ENCODE measurements around the gene HTRA3.

DNA sequence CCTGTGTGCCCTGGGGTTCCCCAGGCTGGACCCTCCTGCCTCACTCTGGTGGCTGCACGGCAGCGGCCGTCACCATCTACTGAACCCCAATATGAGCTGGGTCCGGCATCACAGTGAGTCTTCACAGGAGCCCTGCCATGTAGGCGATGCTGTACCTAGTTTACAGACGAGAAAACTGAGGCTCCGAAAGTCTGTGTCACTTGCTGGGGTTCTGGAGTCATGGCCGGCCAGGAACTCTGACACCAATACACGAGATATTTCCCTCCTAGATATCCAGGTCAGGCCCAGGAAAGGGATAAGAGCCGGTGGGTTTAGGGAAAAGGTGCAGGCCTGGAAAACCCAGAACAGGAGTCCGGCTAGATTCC is 74.4 kb downstream of the HTRA3 start:
- TF ChIP-seq ARNTL (CRISPR knock-in tag; IDR thresholded peaks at IDR 0.05; ENCODE audit: borderline replicate concordance, low read depth), result no peak
- no peak for TF ChIP-seq TCF4 (CRISPR knock-in tag; IDR thresholded peaks at IDR 0.05; ENCODE audit: borderline replicate concordance)
- TF ChIP-seq, protein P1, sequence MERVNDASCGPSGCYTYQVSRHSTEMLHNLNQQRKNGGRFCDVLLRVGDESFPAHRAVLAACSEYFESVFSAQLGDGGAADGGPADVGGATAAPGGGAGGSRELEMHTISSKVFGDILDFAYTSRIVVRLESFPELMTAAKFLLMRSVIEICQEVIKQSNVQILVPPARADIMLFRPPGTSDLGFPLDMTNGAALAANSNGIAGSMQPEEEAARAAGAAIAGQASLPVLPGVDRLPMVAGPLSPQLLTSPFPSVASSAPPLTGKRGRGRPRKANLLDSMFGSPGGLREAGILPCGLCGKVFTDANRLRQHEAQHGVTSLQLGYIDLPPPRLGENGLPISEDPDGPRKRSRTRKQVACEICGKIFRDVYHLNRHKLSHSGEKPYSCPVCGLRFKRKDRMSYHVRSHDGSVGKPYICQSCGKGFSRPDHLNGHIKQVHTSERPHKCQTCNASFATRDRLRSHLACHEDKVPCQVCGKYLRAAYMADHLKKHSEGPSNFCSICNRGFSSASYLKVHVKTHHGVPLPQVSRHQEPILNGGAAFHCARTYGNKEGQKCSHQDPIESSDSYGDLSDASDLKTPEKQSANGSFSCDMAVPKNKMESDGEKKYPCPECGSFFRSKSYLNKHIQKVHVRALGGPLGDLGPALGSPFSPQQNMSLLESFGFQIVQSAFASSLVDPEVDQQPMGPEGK (CRISPR knock-in tag; IDR thresholded peaks at IDR 0.05; ENCODE audit: borderline replicate concordance), result no peak
- no peak for TF ChIP-seq ZNF70 (CRISPR knock-in tag; IDR thresholded peaks at IDR 0.05)
- TF ChIP-seq, protein P2, sequence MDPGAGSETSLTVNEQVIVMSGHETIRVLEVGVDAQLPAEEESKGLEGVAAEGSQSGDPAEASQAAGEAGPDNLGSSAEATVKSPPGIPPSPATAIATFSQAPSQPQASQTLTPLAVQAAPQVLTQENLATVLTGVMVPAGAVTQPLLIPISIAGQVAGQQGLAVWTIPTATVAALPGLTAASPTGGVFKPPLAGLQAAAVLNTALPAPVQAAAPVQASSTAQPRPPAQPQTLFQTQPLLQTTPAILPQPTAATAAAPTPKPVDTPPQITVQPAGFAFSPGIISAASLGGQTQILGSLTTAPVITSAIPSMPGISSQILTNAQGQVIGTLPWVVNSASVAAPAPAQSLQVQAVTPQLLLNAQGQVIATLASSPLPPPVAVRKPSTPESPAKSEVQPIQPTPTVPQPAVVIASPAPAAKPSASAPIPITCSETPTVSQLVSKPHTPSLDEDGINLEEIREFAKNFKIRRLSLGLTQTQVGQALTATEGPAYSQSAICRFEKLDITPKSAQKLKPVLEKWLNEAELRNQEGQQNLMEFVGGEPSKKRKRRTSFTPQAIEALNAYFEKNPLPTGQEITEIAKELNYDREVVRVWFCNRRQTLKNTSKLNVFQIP (CRISPR knock-in tag; IDR thresholded peaks at IDR 0.05; ENCODE audit: borderline replicate concordance, low read depth), result no peak
- TF ChIP-seq ZFP30 (CRISPR knock-in tag; IDR thresholded peaks at IDR 0.05), result no peak
- no peak for TF ChIP-seq ZNF8 (CRISPR knock-in tag; IDR thresholded peaks at IDR 0.05)
- no peak for TF ChIP-seq SNAI2 (CRISPR knock-in tag; IDR thresholded peaks at IDR 0.05)
- TF ChIP-seq, protein P3, sequence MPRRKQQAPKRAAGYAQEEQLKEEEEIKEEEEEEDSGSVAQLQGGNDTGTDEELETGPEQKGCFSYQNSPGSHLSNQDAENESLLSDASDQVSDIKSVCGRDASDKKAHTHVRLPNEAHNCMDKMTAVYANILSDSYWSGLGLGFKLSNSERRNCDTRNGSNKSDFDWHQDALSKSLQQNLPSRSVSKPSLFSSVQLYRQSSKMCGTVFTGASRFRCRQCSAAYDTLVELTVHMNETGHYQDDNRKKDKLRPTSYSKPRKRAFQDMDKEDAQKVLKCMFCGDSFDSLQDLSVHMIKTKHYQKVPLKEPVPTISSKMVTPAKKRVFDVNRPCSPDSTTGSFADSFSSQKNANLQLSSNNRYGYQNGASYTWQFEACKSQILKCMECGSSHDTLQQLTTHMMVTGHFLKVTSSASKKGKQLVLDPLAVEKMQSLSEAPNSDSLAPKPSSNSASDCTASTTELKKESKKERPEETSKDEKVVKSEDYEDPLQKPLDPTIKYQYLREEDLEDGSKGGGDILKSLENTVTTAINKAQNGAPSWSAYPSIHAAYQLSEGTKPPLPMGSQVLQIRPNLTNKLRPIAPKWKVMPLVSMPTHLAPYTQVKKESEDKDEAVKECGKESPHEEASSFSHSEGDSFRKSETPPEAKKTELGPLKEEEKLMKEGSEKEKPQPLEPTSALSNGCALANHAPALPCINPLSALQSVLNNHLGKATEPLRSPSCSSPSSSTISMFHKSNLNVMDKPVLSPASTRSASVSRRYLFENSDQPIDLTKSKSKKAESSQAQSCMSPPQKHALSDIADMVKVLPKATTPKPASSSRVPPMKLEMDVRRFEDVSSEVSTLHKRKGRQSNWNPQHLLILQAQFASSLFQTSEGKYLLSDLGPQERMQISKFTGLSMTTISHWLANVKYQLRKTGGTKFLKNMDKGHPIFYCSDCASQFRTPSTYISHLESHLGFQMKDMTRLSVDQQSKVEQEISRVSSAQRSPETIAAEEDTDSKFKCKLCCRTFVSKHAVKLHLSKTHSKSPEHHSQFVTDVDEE (CRISPR knock-in tag; IDR thresholded peaks at IDR 0.05), result no peak
- TF ChIP-seq CSDC2 (CRISPR knock-in tag; IDR thresholded peaks at IDR 0.05), result no peak
- no peak for TF ChIP-seq TOX (CRISPR knock-in tag; IDR thresholded peaks at IDR 0.05; ENCODE audit: borderline replicate concordance)
- no peak for TF ChIP-seq OSR1 (CRISPR knock-in tag; IDR thresholded peaks at IDR 0.05)
- TF ChIP-seq ZNF565 (CRISPR knock-in tag; conservative IDR thresholded peaks at IDR 0.05; ENCODE audit: low read depth), result no peak
- TF ChIP-seq, protein P4, sequence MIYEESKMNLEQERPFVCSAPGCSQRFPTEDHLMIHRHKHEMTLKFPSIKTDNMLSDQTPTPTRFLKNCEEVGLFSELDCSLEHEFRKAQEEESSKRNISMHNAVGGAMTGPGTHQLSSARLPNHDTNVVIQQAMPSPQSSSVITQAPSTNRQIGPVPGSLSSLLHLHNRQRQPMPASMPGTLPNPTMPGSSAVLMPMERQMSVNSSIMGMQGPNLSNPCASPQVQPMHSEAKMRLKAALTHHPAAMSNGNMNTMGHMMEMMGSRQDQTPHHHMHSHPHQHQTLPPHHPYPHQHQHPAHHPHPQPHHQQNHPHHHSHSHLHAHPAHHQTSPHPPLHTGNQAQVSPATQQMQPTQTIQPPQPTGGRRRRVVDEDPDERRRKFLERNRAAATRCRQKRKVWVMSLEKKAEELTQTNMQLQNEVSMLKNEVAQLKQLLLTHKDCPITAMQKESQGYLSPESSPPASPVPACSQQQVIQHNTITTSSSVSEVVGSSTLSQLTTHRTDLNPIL (CRISPR knock-in tag; IDR thresholded peaks at IDR 0.05; ENCODE audit: low read depth), result no peak

Measured in SK-N-SH treated with all-trans-retinoic acid at 6 μM for 48 hours (cell line).